ENCODE results near the gene SLC51A. TPM values are rescaled to one million over a fixed set of nuclear protein-coding genes. Genes with fewer than 3 reads are reported as not detected.

The SLC51A gene
- total RNA-seq, 1 donor from 2014 or later: not detected

DNA sequence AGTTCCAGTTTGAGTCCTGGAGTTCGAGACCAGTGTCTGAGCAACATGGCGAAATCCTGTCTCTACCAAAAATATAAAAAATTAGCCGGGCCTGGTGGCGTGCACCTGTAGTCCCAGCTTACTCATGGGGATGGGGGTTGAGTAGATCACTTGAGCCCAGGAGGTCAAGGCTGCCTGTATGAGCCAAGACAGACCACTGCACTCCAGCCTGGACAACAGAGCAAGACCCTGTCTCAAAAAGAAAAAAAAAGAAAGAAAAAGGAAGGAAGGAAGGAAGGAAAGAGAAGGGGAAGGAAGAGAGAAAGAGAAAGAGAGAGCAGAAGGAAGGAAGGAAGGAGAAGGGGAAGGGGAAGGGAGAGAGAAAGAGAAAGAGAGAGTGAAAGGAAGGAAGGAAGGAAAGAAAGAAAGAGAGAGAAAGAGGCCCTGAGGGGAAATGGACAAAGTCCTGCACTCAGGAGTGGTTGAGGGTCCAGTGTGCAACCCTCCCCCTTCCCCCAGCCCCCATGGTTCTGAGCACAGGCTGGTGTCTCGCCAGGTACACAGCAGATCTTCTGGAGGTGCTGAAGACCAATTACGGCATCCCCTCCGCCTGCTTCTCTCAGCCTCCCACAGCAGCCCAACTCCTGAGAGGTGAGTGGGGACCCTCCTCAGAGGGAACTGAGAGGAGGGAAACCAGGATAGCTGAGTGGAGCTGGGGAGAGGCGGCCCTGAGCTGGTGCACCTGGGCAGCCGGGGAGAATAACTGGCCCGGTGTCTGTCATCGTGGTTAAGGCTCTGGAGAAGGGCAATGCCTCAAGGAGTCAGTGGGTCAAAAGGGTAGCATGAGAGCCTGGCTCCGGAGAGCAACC lies 1.2 kb downstream of the SLC51A start:
- no peak for DNase-seq

DNA sequence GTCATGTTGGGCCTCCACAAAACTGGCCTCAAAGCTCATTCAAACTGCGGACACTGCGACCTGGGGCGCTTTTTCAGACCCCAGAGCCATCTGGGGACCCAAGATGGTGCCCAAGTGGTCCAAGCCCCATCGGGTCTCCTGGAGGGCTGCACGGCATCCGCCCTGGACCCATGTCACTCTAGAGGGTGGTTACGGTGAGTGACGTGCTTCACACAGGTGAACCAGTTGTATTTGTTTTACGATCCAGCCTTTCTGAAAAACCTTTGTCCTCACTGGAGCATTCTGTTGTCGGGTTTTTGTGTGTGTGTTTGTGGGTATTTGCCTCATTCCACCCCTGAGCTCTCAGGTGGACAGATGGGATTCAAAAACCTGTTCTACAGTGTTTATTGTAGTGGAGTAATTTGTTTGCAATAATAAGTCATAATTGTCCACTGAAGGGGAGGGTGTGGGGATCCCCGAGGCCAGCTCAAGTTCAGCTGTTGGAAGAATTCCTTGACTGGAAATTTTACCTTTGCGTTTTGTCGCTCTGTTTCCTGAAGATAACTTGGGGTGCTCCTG lies 1.9 kb downstream of the SLC51A start:
- DNase-seq: no peak

DNA sequence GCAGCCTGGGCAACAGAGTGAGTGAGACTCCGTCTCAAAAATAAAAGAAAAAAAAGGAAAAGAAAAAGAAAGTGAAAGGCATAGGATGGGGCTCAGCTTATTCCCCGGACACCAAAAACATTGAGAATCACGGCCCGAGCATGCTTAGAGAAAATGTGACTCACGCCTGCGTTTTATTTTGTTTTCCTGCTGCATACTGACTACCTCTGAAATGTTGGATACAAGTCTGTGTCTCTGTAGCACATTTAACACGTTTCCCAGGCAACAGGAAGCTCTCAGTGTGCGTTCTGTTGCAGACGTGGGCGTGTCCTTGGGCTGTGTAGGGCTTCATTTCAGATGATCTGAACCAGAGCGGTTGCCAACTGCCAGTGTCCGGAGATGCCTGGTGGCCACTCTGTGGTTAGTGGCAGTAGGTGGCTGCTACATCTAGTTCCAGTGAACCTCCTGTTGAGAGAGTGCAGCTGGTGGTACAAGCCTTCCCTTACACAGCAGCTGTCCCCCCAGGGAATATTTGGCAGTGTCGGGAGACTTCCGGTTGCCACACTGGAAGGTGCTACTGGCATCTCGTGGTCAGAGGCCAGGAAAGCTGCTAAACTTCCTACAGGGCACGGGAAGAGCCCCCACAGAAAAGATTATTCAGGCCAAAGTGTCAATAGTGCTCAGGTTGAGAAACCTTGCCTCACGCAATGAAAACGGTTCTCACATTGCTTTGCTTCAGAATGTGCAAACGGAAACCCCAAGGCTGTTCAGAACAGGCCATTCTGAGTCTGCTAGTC lies 3.0 kb downstream of the SLC51A start:
- peak; percentile 92 for DNase-seq

DNA sequence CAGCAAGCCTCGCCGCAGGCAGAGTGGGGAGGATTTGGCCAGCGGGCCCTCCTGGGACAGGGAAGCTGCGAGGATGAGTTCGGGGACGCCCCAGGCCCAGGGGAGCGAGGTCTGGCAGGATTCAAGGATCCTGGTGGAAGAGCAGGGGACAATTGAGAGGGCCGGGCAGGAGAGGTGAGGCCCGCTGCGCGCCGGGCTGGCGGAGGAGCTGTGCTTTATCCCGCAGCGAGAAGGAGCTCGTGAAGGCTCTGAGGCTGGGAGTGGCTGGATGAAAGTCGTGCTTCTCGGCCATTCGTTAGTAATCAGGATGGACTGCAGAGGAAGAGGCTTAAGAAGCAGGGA lies 3.6 kb downstream of the SLC51A start:
- DNase-seq: no peak

DNA sequence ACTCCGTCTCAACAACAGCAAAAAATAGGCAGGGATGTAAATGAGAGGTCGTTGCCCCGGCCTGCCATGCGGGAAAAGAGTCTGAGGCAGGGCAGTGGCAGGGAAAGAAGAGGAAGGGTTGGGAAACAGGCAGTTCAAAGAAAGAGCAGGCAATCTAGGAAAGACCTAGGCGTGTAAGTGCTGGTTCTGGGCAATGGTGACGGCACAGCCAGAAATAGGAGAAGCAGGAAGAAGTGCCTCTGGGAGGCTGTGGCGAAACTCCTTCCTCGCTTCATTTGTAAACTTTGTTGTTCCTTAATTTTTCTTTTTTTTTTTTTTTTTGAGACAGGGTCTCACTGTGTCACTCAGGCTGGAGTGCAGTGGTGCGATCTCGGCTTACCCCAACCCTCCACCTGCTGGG lies 4.3 kb downstream of the SLC51A start:
- DNase-seq: no peak

DNA sequence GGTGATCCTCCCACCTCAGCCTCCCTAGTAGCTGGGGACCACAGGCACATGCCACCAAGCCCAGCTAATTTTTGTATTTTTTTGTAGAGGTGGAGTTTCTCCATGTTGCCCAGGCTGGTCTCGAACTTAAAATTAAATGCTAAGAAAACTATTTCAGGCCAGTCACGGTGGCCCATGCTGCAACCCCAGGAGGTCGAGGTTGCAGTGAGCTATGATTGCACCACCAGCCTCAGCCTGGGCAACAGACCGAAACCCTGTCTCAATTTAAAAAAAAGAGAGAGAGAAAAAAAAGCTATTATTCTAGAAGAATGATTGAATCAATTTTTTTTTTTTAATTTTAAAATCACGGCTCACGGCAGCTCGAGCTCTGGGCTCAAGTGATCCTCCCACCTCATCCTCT lies 4.7 kb downstream of the SLC51A start:
- DNase-seq: no peak

DNA sequence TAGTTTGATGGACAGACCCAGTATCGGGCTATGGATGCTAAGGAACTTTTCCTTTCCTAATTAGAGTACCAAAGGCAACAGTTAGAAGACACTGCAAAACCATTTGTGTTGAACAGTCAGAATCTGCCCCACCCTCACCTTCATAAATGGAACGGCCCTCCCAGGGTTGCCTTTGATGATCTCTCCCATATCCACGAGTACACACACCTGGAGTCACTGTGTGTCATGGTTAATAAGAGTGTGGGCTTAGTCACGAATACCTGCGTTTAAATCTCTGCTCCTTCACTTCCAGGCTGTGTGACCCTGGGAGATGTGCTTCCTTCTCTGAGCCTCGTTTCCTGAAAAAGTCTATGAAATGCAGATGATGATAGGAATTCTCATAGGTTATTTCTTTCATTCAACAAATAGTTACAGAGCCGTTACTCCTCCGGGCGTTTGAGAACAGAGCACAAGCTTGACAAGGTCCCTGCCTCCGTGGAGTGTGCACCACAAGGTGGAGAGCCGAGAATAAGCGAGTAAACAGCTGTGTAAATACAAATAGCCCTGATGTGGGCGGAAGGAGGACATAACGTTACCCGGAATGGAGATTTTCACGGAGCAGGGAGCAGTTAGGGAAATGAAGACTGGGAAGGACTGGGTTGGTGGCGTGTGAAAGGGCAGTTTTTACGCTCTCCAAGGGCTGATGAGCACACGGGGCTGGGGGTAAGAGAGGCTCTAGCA lies 6.7 kb downstream of the SLC51A start:
- no peak for DNase-seq

DNA sequence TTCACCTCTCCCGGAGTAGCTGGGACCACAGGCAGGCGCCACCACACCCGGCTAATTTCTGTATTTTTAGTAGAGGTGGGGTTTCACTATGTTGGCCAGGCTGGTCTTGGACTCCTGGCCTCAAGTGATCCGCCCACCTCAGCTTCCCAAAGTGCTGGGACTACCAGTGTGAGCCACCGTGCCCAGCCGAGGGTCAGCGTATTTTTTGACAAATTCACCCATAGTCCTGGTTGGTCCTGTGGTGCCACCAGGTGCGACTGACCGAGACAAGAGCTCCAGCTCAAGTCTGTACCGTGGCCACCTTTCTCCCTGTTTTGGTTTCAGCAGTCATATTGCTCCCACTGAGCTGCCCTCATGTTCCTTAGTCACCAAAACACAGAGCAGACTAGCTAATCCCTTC lies 8.8 kb downstream of the SLC51A start:
- no peak for DNase-seq

DNA sequence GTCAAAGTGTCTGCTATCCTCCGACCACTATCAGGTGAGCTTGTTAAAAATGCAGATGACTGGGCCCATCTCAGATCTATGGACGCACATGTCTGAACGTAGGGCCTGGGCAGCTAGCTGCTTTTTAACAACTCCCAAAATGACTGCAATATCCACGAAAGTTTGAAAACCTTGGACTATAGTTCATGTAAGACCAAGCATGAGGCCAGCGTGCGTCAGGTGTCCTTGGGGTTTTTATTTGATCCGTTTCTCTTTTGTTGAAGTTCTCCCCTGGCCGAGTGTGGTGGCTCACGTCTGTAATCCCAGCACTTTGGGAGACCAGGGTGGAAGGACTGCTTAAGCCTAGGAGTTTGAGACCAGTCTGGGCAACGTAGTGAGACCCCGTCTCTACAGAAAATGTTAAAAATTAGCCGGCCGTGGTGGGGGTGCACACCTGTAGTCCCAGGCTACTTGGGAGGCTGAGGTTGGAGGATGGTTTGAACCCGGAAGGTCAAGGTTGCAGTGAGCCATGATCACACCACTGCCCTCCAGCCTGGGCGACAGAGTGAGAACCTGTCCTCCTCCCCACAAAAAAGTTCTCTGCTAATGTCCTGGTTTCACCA lies 9.5 kb downstream of the SLC51A start:
- no peak for DNase-seq

DNA sequence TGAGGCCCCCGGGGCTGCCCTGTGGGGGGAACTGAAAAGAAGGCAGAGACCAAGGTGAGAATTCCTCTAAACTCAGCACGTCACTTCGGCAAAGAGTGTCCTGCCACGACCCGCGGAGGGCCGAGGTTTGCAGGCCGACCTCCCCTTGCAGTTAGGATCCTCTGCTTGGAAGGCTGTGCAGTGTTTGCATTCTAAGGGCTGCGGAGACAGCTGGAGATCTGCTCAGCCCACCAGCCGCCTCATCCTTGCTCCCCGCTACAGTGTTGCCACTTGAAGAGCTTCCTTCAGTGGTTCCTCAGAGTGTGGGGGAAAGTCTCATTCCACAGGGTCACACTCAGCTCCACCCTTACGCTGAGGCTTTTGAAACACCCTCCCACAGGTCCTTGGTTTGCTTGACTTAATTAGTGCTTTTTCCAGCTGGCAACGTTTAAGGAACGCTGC lies 10.8 kb downstream of the SLC51A start:
- no peak for DNase-seq

DNA sequence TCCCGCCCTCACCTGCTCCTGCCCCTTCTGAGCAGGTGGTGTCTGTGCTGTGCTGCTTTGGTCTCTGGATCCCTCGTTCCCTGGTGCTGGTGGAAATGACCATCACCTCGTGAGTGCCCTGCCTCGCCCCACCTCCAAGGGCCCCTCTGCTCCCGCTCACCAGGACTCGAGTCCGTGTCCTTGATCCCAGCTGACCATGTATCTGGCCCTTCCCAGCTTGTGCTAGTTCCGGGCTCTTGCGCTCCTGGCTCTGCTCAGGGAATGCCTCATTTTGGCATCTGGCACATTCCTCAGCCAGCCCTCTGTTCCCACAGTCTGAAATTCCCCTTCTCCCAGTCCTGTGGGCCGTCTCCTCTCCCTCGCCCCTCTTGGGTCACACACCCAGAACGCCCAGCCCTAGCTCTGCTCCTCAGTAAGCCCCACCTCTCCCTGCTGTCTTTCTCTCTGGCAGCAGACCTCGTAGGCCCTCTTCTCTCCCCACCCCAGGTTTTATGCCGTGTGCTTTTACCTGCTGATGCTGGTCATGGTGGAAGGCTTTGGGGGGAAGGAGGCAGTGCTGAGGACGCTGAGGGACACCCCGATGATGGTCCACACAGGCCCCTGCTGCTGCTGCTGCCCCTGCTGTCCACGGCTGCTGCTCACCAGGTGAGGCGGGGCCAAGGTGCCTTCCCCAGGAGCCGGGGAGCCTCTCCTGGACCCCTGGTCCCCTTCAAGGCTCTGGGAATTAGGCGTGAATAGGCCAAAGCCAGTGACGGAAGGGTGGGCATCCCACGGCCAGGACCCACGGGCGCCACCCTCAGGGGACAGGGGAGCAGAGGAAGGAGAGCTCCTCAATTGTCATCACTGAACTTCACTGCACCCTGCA lies 11.5 kb downstream of the SLC51A start:
- no peak for DNase-seq

DNA sequence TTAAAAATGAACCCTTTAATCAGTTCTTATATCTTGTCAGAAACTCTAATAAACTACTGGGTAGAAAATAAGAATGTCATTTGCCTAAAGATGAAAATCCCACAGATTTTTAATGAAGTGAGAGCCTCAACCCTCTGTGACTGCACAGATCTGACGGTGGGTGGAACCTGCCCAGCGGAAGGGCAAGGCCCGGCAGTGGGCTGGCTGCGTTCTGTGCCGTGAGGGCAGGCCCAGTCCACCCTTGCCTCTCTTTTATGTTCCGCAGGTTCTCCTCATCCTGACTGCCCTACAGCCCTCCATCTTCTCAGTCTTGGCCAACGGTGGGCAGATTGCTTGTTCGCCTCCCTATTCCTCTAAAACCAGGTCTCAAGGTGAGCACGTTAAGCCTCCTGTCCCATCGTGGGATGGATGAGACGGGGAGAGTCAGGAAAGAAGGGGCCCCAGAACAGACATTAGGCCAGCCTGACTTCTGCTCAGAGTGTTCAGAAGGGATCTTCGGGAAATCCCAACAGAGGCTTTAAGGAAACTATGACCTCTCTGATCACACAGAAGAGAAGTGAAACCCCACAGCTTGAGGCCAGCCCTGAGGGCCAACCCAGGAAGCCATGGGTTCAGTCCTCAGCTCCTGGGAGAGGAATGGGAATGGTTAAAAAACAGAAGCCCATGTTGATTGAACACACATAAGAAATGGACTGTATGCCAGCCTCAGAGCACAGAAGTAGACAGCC lies 16.0 kb downstream of the SLC51A start:
- DNase-seq: no peak

DNA sequence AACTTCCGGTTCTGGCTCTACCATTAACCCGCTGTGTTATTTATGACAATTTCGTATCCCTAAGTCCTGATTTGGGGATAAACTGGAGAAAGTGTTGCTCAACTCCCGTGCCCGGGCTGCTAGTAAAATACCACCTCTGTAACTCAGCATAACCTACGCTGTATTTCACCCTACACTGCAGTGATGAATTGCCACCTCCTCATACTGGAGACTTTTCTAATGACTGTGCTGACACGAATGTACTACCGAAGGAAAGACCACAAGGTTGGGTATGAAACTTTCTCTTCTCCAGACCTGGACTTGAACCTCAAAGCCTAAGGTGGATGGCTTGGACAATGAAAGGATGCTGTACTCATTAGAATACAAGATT lies 16.5 kb downstream of the SLC51A start:
- DNase-seq: no peak

DNA sequence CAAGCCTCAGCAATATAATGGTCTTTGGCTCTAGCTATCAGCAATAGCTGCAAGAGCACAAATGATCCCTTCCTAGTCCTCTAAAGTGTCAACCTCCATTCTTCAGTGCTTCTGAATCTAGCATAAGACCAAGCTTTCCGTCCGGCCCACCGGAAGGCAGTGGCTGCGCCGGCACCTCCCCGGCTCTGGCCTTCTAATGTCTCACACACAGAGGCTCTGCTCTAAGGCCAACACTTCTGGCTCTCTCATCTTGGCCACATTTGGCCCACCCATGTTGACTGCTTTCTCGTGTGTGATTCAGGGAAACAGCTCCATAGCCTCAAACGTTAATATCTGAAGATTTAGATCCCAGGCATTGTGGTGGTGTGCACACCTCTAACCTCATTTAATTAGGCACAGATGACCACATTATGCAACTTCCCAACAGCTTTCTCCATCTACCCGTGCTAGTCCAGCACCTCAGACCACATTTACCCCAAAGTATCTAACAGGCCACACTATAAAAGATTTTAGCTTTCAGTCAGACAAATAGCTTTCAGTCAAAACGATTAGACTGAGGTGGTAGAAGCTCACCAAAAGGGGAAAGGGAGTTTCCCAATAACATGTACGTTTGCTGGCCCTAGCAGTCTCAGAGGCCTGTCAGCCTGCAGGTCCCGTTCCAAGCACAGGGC lies 19.3 kb downstream of the SLC51A start:
- DNase-seq: no peak

DNA sequence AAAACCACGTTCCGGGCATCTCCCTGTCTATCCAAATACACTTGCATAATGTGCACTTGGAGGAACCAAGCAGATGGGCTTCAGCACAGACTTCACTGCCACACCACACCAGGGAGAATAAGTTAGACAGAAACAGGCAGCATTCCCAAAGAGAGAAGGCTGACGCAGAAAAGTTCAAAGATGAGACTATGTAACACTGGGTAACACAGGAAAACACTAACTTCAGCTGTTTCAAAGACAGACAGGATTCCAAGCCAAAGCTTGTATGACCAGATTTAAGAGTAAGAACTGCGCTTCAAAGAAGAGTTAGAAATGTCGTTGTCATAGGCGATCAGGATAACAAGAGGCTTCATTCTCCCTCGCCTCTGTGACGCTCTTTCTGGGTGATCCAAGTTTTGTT lies 19.9 kb downstream of the SLC51A start:
- DNase-seq: no peak

DNA sequence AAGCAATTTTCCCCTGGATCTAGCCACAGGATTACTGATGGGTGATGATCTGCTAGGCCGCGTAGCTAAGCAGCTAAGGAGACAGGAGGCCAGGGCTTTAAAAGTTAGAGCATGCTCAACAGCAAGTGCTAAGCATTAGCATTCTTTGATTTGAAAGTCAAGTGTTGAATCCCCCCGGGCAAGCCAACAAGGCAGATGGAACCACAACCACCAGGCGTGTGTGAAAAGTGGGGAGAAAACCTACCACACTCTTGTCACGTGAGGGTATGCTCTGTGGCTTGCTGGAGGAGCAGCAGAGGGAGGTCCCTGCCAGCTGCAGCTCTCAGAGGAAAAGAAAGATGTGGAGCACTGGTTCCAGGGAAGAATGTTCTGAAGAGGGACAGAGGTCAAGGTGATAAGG lies 20.9 kb downstream of the SLC51A start:
- no peak for DNase-seq

DNA sequence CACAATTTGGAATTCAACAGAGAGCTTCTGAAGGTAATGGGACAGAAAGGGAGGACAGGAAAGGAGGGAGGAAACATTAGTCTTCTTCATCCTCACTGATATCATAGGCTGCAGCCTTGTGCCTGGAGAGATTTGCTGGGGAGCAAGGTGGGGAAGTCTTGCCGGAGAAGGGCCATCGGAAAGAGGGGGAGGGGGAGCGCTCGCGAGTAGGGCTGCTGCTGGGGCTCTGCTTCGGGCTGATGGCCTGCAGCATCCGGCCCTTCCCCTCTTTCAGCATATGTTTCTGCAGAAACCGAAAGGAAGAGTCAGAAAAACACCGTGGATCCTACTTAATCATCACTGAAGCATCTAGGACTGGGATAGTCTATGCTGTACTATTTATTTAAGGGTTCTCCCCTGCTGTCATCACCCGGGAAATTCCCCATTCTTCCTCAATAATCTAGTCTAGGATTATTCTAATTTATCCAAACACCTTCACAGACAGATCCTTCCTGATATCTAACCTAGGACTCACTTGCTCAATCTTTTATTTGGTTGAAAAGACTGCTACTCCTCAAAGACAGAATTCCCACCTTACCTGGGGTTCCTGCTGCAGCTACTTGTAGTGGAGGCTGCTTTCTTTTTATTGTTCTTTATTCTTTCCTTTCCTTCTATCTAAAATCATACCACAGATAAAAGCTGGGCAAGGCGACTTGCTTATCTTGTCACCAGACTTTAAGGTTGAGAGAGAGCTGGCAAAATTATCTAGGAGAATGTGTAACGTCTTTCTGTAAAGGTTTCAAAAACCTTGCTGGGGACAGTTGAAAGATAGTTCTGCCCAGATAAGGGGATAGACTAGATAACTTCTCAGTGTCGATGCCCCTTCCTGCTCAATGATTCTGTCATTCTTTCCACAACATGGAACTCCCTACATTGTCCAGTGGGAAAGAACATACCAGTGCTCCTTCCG lies 22.6 kb downstream of the SLC51A start:
- DNase-seq: no peak

DNA sequence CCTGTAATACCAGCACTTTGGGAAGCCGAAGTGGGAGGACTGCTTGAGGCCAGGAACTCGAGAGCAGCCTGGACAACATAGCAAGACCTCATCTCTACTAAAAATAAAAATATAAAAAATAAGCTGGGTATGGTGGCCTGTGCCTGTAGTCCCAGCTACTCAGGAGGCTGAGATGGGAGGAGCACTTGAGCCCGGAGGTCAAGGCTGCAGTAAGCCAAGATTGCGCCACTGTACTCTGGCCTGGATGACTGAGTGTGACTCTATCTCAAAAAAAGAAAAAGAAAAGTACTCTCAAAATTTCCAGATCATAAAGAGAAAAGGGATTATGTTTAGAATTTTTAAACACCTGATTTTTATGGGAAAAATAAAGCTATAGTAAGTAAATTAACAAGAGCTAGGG lies 24.1 kb downstream of the SLC51A start:
- DNase-seq: no peak

DNA sequence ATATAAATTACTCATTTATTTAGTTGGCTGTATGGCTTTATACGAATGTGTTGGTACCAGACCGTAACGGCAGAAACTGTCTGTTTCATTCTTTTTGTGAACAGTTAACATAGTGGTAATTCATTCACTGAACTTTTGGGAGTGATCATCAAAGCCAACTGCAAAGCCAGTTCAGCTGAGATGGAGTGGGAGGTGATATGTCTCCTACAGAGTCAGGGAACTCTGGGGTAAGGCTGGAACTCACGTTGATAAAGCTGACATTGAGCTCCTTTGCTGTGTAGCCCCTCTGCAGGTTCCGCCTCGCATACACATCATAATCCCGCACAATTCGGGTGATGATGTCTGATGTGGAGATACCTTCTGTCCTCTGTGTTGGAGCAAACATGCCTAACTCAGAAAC lies 25.4 kb downstream of the SLC51A start:
- DNase-seq: no peak
